Sciatic nerve (tissue), 2 donors: ENCODE measurements around the gene DENND1B. TPM values are rescaled to one million over a fixed set of nuclear protein-coding genes. Genes with fewer than 3 reads are reported as not detected.
"Not testable (repeated sequence)": the region's sequence is repeated elsewhere in the genome, so short reads cannot be mapped to it uniquely, and the experiment has no call there.

Experiments
- ATAC-seq: fragments of 200-7000 bp; cut with Tn5 transposase; one replicate; pipeline ENCODE4 v1.9.1; 2020; ENCODE audit warnings: mild to moderate bottlenecking, moderate library complexity
- DNase-seq: peaks from one replicate; pipeline ENCODE4 v3.0.0-alpha.2; 2020; ENCODE audit warnings: low spot score
- intact Hi-C: fragments of 100-400 bp; cut with DNase I; formaldehyde crosslinking; loops from one replicate; pipeline ENCODE4 v1.14.2; 2022
- total RNA-seq: library from RNA; stranded (reverse); fragmentation: NEBNext Ultra II Directional; extraction: Animal tissue kit (Norgen Biotek cat#: 25700); gene quantifications from one replicate; pipeline ENCODE4 v1.2.1, GENCODE V29; 2021
- donor health status: DM: no; HTN: no; CAD: no.
- donor health status: DM: no; HTN: no; CAD: no.

DENND1B gene
- total RNA-seq, 1 donor from 2014 or later, result 16.6 TPM

DNA sequence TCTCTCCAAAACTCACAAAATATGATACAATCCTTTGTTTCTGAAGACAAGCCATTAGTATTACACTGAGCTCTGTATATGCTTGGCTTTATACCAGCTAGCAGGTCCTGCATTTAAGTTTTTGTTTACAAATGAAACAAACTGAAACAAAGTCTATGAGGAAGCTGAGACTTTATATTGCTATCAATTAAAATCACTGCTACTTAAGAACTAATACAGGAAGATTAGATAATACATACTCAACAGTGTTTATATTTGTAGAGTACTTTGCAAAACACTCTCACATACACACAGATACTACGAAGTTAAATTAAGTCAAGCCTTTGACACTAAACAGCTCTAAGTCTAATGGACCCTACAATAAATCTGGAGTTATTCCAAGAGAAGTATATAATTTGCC is 259.9 kb downstream of the DENND1B start:
- no peak for DNase-seq
- intact Hi-C loops, result no loop called here
- ATAC-seq, result no peak

DNA sequence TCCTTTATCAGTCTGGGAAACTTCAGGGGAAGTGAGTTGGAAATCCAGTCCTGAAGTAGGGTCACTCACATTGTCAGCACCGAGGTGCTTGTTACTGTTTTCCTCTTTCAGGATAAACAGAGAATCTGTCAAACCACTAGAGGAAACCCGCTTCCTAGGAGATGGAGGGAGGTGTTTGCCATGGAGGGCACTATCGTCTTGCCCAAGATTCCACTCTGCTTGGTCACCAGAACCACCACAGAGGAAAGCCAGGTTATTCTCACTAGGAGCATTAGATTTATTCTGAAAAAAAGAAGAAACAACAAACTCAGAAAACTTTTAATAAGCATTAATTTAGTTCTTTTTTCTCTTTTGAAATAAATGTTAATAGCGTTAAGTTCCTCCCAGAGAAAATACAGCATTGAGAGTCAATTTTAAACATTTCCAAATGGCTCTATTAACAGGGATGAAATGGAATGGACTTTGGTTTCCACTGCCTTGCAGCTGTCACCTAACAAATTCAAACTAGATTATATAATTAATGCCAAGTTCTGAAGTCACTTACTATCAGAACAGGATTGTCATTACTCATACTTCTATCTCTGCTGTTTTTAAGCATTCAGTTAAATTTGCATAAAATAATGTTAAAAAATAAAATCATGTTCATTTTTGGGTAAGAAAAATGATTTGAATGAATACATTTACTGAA is 264.4 kb downstream of the DENND1B start:
- intact Hi-C loops, result no loop called here
- no peak for DNase-seq
- ATAC-seq, result no peak

DNA sequence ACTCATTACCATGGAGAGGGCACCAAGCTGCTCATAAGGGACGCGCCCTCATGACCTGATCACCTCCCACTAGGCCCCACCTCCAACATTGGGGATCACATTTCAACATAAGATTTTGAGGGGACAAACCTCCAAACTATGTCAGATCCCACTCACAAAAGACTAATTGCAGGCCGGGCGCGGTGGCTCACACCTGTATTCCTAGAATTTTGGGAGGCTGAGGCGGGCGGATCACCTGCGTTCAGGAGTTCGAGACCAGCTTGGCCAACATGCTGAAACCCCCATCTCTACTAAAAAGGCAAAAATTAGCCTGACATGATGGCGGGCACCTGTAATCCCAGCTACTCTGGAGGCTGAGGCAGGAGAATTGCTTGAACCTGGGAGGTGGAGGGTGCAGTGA is 278.6 kb downstream of the DENND1B start:
- no peak for DNase-seq
- intact Hi-C loops, result no loop called here
- ATAC-seq, result no peak

DNA sequence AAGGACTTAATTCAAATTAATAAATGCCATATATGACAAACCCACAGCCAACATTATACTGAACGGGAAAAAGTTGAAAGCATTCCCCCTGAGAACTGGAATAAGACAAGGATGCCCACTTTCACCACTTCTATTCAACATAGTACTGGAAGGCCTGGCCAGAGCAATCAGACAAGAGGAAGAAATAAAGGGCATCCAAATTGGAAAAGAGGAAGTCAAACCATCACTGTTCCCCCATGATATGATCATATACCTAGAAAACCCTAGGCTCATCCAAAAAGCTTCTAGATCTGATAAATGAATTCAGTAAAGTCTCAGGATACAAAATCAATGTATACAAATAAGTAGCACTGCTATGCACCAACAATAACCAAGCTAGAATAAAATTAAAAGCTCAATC is 283.8 kb downstream of the DENND1B start:
- ATAC-seq, DNase-seq, intact Hi-C loops: not testable (repeated sequence)

DNA sequence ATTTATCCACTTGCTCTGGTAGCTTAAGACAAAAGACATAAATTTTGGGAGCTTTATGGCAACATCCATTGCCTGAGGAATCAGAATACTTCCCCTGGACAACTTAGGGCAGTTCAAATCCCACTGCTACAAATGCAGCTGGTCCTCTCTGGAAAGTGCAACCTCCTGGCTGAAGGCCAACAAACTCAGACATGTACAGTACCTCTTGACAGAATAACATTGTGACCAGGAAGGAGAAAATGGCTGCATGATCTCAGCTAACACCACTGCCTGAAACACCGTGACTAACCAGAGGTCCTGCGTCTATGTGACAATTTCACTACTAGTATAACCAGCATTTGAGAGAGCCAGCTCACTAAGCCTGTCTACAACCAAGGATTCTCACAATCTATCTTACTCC is 288.3 kb downstream of the DENND1B start:
- no peak for DNase-seq
- intact Hi-C loops, result no loop called here
- ATAC-seq, result no peak

DNA sequence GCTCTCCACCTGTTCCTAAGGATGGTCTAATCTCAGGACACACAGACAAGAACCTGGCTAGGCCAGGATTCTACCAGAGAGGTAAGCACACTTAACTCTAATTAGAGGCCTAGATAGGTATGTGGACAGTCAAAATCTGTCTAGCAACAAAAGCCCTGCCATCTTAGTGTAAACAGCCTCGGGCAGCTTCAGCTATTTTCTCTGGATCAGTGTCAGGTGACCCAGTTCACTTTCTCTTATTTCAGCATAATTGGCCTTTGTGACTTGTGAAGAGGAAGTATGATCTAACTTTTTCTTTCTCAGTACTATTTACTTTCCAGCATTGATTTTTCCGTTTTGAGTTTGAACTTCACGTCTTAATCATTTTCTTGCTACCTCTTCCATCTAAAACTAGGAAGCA is 289.5 kb downstream of the DENND1B start:
- ATAC-seq, result no peak
- intact Hi-C loops, result no loop called here

DNA sequence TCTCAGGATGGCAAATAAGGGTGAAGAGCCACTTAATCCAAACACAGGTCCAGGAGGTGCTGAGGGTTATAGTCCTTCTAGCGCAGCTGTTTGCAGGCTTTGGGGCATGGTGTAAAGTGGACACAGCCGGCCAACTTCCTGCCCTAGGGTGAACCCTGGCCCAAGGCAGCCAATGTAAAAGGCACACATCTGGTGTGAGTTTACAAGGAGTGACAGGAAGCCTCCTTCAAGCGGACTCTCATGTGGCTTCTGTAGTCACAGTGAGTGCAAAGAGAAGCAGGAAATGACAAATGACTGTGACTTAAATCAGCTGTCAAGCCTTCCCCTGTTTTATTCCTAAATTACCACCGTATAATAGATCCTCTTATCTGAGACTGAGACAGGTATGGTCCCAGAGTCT is 294.2 kb downstream of the DENND1B start:
- ATAC-seq, result peak; percentile 68
- intact Hi-C loops, result no loop called here
- DNase-seq, result no peak

More for the DNA sequence above, 289.5 kb downstream of the DENND1B start:
- DNase-seq, result no peak

DNA sequence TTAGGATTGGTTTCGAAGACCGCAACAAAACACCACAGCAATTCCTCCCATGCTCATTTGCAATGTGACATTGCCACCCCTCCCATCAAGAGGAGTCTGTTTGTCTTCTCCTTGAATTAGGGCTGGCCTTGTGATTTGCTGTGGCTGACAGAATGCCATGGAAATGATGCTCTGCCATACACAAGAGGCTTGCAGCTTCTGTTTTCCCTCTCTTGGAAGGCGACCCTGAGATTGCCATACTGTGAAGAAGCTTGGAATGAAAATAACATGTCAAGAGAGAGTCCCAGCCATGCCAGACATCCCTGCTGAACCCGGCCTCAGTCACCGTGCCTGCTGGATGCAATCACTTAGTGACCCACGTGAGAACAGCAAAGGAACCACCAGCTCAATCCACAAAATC is 294.8 kb downstream of the DENND1B start:
- intact Hi-C loops, result no loop called here
- ATAC-seq, result no peak

DNA sequence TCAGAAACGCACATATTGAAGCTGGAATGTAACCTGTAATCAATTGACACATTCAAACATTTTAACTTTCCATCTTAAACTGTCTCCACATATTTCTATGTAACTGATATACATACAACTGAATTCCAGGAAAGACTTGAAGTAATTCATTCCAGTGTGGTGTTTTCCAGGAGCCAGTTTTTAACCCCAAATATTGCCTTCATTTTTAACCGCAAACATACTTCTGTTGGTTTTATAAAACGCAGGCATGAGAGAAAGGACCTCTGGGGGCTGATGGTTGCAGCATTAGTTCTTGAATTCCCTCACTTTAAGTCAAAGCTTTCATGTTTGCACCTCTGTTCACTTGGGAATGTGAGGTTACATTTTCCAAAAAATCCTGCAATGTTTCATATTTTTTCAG is 303.1 kb downstream of the DENND1B start:
- intact Hi-C loops, result no loop called here
- ATAC-seq, result no peak
- DNase-seq, result no peak

More for the DNA sequence above, 294.8 kb downstream of the DENND1B start:
- no peak for DNase-seq

DNA sequence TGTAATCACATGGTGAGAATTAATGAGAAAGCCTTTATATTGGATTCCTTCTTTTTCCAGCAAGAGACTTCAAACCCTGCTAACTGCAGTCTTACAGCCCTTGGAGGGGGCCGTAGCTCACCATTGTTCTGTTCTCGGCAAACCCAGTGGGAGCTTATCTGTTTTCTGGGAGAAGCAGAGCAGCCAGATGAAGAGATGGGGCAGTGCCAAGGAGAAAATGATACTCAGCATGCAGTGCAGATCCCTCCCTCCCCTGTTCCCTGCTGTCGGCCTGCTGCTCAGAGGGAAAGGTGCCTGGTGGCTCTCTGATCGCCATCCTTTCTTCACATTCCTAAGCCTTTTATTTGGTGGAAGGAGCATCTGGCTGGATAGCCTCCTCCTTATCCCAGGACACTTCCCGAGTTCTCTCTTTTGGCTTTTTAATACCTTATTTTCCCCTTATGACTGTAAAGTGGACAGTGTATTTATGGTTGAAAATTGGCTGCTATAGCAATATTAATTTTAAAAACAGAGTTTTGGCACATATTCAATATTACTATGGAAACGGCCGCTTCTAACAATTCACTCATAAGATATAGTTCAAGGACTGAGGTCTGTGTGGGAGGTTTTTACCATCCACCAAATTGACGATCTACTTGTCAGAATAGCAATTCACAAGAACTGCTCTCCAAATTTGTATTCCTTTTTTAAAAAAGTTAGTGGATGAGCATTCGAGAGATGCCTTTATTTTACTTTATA is 303.9 kb downstream of the DENND1B start:
- intact Hi-C loops, result no loop called here
- peak; percentile 45 for ATAC-seq
- no peak for DNase-seq

DNA sequence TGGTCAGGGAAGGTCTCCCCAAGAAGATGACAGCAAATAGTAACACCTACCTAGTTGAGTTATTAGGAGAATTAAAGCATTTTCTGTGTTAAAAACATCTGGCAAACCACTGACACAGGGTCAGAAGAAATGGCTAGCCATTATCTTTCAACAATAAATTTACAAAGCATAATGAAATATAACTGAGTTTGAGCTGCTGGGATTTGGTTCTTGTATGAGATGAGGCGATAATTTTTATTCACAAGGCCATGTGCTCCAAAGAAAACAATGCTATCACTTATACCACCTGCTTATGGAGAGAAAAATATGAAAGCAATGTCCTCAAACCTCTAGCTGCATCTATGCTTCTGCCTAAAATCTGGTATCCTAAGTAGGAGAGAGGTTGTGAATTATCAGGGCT is 304.9 kb downstream of the DENND1B start:
- ATAC-seq (no peak), DNase-seq (no peak)
- intact Hi-C loops, result no loop called here

DNA sequence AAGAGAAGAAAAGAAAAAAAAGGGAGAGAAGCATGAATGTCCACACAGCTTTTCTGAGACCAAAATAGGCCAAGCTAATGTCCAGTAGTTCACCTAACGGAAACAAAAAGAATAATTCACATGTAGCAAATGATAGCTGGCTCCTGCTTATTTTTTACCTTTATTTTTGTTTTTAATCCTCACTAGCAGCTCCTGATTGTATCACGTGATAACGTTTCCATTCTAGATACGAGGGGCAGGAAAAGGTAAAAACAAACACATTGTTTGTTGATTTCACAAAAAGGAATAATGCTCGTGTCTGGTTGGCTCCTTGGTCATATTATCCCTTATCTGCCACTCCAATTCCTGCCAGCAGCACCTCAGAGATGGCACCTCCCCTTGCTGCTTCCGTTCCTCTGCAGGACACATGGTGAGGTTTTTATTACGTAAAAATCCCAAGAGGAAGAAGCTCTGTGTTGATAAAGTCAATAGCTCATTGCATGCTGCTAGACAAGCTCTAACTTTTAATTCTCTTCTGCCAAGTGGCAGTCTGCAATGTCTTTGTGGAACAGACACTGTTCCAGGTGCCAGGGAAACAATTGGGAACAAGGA is 305.6 kb downstream of the DENND1B start:
- no peak for ATAC-seq
- intact Hi-C loops, result no loop called here

DNA sequence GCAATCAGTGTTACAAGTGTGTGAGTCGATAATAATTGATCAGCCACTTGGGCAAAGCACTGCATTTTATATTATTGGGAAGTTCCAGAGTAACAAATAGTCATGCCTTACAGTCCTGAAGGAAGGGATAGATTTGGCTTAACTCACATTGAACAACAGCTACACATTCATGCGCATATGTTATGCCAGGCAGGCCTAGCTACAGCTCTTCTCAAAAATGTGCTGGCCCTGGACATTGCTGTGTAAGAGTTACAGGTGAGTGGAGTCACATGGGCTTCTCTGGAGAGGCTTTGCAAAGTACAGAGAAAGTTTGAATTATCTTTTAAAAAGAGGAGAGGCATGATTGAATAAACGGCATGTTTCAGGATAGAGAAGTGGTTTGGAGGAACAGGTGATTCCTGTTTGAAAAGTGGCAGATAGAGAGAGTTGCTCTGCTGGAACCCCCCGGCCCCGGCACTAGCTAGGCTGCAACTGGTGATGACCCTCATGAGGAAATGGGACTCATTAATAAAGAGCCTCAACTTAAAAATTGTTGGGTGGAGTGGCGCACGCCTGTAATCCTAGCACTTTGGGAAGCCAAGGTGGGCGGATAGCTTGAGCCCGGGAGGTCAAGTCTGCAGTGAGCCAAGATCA is 306.6 kb downstream of the DENND1B start:
- ATAC-seq (no peak), DNase-seq (no peak)
- intact Hi-C loops, result no loop called here

More for the DNA sequence above, 305.6 kb downstream of the DENND1B start:
- DNase-seq, result no peak

DNA sequence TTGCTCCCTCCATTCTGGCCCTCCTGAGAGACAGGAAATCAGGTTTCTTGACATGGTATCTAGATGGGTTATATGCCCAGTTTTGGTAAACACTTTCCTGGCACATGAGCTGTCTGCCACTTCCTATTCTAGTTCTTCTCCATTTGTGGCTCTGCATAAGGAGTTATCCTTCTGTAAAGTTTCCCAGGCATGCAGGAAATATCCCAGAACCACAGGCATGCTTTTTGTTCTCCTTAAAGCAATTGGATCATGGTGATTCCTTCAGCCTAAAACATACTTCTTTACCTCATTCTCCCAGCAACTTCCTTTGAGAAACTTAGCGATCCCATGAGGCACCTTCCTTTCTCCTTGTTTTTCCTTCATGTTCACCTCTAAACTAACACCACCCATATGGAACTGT is 307.4 kb downstream of the DENND1B start:
- DNase-seq, result no peak
- no peak for ATAC-seq
- intact Hi-C loops, result no loop called here

DNA sequence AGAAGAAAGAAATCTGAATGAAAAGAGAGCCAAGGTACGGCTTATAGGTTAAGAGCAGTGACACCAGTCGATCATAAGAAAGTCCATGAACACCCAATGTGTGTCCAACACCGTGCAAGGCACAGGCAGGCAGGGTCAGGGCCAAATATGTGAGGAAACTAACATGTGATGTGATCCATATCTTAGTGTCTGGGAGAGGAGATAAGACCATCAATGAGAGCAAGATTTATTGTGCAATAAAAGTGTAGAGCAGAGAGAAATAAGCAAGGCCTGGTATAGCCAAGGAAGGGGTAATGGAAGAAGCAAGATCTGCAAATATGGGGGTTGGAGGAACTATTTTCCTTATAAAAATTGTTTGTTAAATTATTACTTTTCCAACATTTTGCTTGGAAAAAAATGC is 308.5 kb downstream of the DENND1B start:
- ATAC-seq, result no peak
- intact Hi-C loops, result no loop called here
- DNase-seq, result no peak

DNA sequence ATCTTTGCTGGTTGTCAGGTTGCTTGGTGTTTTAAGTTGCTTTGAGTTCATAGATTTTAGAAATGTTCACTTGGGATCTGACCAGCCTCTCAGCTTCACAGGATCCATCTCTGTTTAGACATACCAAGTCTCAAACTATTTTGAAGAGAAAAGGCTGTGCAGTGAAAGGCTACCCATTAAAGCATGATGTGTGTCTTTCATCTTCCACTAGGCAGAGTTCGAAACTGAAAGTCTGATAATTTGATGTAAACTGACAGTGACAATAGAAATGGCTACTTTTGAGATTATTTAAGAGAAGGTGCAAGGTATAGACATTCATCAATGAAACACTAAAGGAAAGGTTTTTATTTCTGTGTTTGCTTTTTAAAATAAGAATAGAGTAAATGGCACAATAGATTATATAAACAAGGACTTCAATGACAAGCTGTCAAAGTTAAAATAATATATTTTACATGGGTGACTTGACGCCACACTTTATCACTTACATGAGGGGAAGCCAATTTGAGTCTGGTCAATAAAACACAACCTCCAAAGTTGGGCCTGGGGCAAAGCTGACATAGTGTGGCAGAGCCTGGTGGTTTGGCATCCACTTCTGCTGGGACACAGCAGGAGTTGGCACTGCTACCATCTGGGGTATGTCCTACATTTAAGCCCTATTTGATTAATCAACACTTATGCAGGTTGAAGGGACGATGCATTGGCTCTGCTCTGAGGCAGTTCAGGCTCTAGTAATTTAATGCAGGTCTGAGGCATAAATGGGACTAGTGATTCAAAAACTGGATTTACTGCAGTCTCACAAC is 309.6 kb downstream of the DENND1B start:
- no peak for ATAC-seq
- intact Hi-C loops, result no loop called here

DNA sequence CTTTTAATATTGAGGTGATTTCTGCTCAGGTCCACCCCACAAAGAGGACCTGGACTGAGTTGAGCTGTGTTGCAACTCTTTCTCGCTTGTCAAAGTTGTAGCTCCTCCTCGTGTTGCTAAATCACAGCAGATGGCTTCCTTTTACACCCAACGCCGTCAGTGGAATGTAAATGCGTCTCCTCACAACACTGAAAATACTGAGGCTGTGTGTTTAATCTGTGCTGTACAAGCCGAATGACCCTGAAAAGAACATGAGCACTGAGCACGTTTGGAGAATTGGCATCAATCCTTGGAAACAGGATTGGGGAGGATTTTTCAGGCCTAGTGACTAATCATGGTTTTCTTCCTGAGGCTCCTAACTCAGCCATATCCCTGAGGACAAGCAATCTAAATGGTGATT is 311.2 kb downstream of the DENND1B start:
- DNase-seq (no peak), ATAC-seq (peak; percentile 96)
- intact Hi-C loops, result no loop called here

More for the DNA sequence above, 309.6 kb downstream of the DENND1B start:
- DNase-seq, result no peak

DNA sequence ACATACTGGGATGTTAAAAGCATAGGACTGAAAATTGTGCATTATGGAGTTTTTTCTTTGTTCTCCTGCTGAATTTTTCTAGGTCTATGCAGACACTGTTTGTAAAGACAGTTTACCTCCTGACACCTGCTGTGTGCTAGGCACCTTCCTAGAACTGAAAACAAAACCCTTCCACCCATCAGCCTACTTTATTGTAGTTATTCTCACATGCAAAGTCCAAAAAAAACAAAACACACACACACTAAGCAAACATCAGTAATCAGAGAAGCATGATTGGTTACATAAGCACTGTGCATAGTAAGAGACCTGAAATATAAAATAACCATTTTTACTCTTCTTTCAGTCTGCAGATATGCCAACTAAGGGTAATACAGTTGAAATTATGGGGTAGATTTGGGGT is 312.1 kb downstream of the DENND1B start:
- no peak for DNase-seq
- intact Hi-C loops, result no loop called here
- no peak for ATAC-seq

DNA sequence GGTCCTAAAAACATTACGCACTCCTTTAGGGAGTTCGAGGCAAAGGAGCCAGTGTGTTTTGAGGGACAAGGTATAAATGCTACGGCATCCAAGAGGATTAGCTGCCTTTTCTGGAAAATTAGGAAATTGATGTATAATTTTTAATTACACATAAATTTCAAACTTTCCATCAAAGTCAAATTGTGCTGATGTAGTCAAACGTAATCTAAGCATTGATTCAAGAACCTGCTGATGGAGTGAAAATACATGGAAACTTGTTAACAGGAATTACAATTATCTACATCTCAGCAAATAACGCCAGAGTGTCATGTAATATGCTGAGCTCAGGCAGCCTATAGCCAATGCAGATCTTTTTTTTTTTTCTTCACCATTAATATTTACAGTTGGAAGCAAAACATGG is 312.7 kb downstream of the DENND1B start:
- intact Hi-C loops, result no loop called here
- DNase-seq (no peak), ATAC-seq (no peak)
